A673 (cell line): ENCODE data around the gene ZC3H18. TPM values are rescaled to one million over a fixed set of nuclear protein-coding genes. Genes with fewer than 3 reads are reported as not detected.

Source experiments
- BruUV-seq: library from RNA; stranded (reverse); fragments of 400-500 nt; replicated peaks from 2 replicates; lab custom pipeline; 2021; lab: Mats Ljungman, UMichigan
- CTCF ChIA-PET: fragments of 300-600 bp; sonication (Branson Sonifier 250); formaldehyde crosslinking; loops from one replicate; lab custom pipeline; 2022; ENCODE audit warnings: antibody characterized with exemption; lab: Charles Lee
- POLR2A ChIA-PET: fragments of 300-600 bp; sonication (Branson Sonifier 250); formaldehyde crosslinking; loops from one replicate; lab custom pipeline; 2022; ENCODE audit warnings: antibody characterized with exemption; ENCODE audit not compliant: low non-redundant PET; lab: Charles Lee
- DNase-seq: peaks from one replicate; pipeline ENCODE4 v3.0.0-alpha.2; 2015; ENCODE audit warnings: low spot score
- H3K27ac ChIP-seq: fragments of 200-600 bp; sonication (generic); 2 replicates; pipeline ENCODE4 v1.5.1; 2016; ENCODE audit warnings: mixed run types, low read depth, mild to moderate bottlenecking, mixed read lengths, antibody characterized with exemption, low read length; ENCODE audit not compliant: poor library complexity, severe bottlenecking
- H3K27me3 ChIP-seq: fragments of 200-600 bp; sonication (generic); replicated peaks from 2 replicates; pipeline ENCODE4 v1.6.1; 2017; ENCODE audit warnings: mixed run types, low read depth, mild to moderate bottlenecking, mixed read lengths, antibody characterized with exemption, low read length; ENCODE audit not compliant: insufficient read depth, poor library complexity
- H3K36me3 ChIP-seq: fragments of 200-600 bp; sonication (generic); 2 replicates; pipeline ENCODE4 v1.6.1; 2016; ENCODE audit warnings: mixed run types, mild to moderate bottlenecking, mixed read lengths, antibody characterized with exemption, low read length; ENCODE audit not compliant: insufficient read depth, poor library complexity, severe bottlenecking
- H3K4me1 ChIP-seq: fragments of 200-600 bp; sonication (generic); 2 replicates; pipeline ENCODE4 v1.6.1; 2017; ENCODE audit warnings: mixed run types, mild to moderate bottlenecking, mixed read lengths, antibody characterized with exemption, low read length; ENCODE audit not compliant: insufficient read depth, poor library complexity, severe bottlenecking
- H3K4me3 ChIP-seq: fragments of 200-600 bp; sonication (generic); 2 replicates; pipeline ENCODE4 v1.5.1; 2016; ENCODE audit warnings: low read depth, mixed run types, mild to moderate bottlenecking, mixed read lengths, low read length; ENCODE audit not compliant: poor library complexity, severe bottlenecking
- H3K9me3 ChIP-seq: fragments of 200-600 bp; sonication (generic); 2 replicates; pipeline ENCODE4 v1.6.1; 2016; ENCODE audit warnings: mixed run types, low read depth, mild to moderate bottlenecking, mixed read lengths, antibody characterized with exemption, low read length; ENCODE audit not compliant: poor library complexity, severe bottlenecking
- CTCF ChIP-seq: fragments of 300-800, 200-600 bp; sonication (generic); conservative IDR thresholded peaks from 2 replicates; pipeline ENCODE4 v1.5.1; 2017; ENCODE audit warnings: low read depth, mild to moderate bottlenecking, antibody characterized with exemption, low read length, moderate library complexity, mixed read lengths
- EZH2 ChIP-seq: fragments of 200-600 bp; sonication (generic); IDR thresholded peaks from 2 replicates; pipeline ENCODE4 v1.6.1; 2017; ENCODE audit warnings: borderline replicate concordance, low read depth, mild to moderate bottlenecking, mixed read lengths, antibody characterized with exemption, low read length; ENCODE audit not compliant: poor library complexity, severe bottlenecking
- intact Hi-C: fragments of 100-400 bp; cut with micrococcal nuclease; formaldehyde crosslinking; loops from one replicate; pipeline ENCODE4 v1.10.0; 2022; ENCODE audit not compliant: unreplicated experiment
- total RNA-seq: library from RNA; stranded (reverse); gene quantifications from 2 replicates; pipeline ENCODE4 v1.2.3, GENCODE V29; 2021

The ZC3H18 gene
- total RNA-seq, 1 experiment from 2014 or later, result 83.4 TPM

GRCh38 chr16:88642881-88643643 lies 72.9 kb downstream of the ZC3H18 start:
- no peaks in the 10 kb centered on the region for H3K9me3 ChIP-seq
- no peaks in the 10 kb centered on the region for H3K4me1 ChIP-seq
- intact Hi-C loops, result no loop called here
- H3K27me3 ChIP-seq, result peaks cover 22% of the 10 kb centered on the region
- TF ChIP-seq EZH2 (no peak), CTCF (no peak)
- ChIA-PET CTCF (no interaction called here), POLR2A (no interaction called here)
- H3K27ac ChIP-seq, result no peak overlapping the region
- DNase-seq, result no peak
- no peaks in the 10 kb centered on the region for H3K36me3 ChIP-seq
- BruUV-seq, result no TSS peak
- no peak overlapping the region for H3K4me3 ChIP-seq

GRCh38 chr16:88643644-88643932 lies 73.4 kb downstream of the ZC3H18 start:
- intact Hi-C loops, result no loop called here
- ChIA-PET POLR2A (no interaction called here), CTCF (no interaction called here)
- no TSS peak for BruUV-seq
- DNase-seq, result no peak
- Histone ChIP-seq H3K27me3 (peaks cover 19% of the 10 kb centered on the region), H3K4me3 (no peak overlapping the region), H3K36me3 (no peaks in the 10 kb centered on the region), H3K27ac (no peak overlapping the region), H3K4me1 (no peaks in the 10 kb centered on the region), H3K9me3 (no peaks in the 10 kb centered on the region)
- TF ChIP-seq EZH2, result no peak
- no peak for TF ChIP-seq CTCF

GRCh38 chr16:88645455-88645854 lies 75.3 kb downstream of the ZC3H18 start:
- intact Hi-C loops, result no loop called here
- Histone ChIP-seq H3K36me3 (no peaks in the 10 kb centered on the region), H3K4me1 (peaks cover 9% of the 10 kb centered on the region), H3K27me3 (peaks cover under 1% of the 10 kb centered on the region), H3K9me3 (no peaks in the 10 kb centered on the region), H3K27ac (no peak overlapping the region), H3K4me3 (no peak overlapping the region)
- BruUV-seq, result no TSS peak
- POLR2A ChIA-PET, result no interaction called here
- no peak for DNase-seq
- CTCF ChIA-PET, result no interaction called here
- no peak for TF ChIP-seq CTCF
- TF ChIP-seq EZH2, result no peak
